SK-N-SH (cell line): ENCODE data around the gene TRPV3. TPM values are rescaled to one million over a fixed set of nuclear protein-coding genes. Genes with fewer than 3 reads are reported as not detected.

Experiments used
- CTCF ChIA-PET: fragments of 300-600, 350-600 bp; formaldehyde crosslinking; extraction: SDS; loops from one replicate; lab custom pipeline; 2021; lab: Yijun Ruan, JAX
- POLR2A ChIA-PET: fragments of 350-600 bp; sonication (Branson Sonifier 250); formaldehyde crosslinking; extraction: SDS; loops from one replicate; lab custom pipeline; 2020; ENCODE audit warnings: antibody characterized with exemption, inconsistent platforms; lab: Yijun Ruan, JAX
- DNase-seq: peaks from one replicate; pipeline ENCODE4 v3.0.0; 2012
- H2AFZ ChIP-seq: fragments of 200-600 bp; sonication (generic); 2 replicates; pipeline ENCODE4 v1.8.1; 2016; ENCODE audit warnings: antibody characterized with exemption, mild to moderate bottlenecking, low read depth
- H3F3A ChIP-seq: fragments of 200-600 bp; sonication (generic); replicated peaks from 2 replicates; pipeline ENCODE3; 2016; ENCODE audit warnings: antibody characterized with exemption, mild to moderate bottlenecking; ENCODE audit not compliant: insufficient read depth
- H3K27ac ChIP-seq, 2 experiments: fragments of 200-500 bp in 1 of 2; fragments of 200-600 bp in 1 of 2; sonication (Bioruptor generic) in 1 of 2; sonication (generic), shearing (Covaris generic) in 1 of 2; 2 replicates each; pipeline versions ENCODE4 v1.5.1 to v1.6.1; 2014 to 2016; ENCODE audit warnings: low read depth in 2 of 2, inconsistent platforms in 1 of 2, low read length in 1 of 2, mild to moderate bottlenecking in 1 of 2, mixed read lengths in 1 of 2
- H3K27me3 ChIP-seq: fragments of 200-600 bp; sonication (generic), shearing (Covaris generic); 2 replicates; pipeline ENCODE4 v1.6.1; 2016; ENCODE audit warnings: mixed run types; ENCODE audit not compliant: insufficient read depth
- H3K36me3 ChIP-seq, 2 experiments: fragments of 200-500 bp in 1 of 2; fragments of 200-600 bp in 1 of 2; sonication (Bioruptor generic) in 1 of 2; sonication (generic) in 1 of 2; replicated peaks in 1 of 2; 2 replicates each; pipeline versions ENCODE3 to v1.5.1; 2014 to 2016; ENCODE audit warnings: low read length in 1 of 2, mild to moderate bottlenecking in 1 of 2; ENCODE audit not compliant: insufficient read depth in 2 of 2, control insufficient read depth in 1 of 2
- H3K4me1 ChIP-seq, 2 experiments: fragments of 200-500 bp in 1 of 2; fragments of 200-600 bp in 1 of 2; sonication (Bioruptor generic) in 1 of 2; sonication (generic), shearing (Covaris generic) in 1 of 2; 2 replicates each; pipeline versions ENCODE4 v1.5.1 to v1.6.1; 2014 to 2016; ENCODE audit warnings: low read depth in 1 of 2, low read length in 1 of 2, mixed run types in 1 of 2; ENCODE audit not compliant: insufficient read depth in 2 of 2, control insufficient read depth in 1 of 2
- H3K4me2 ChIP-seq: fragments of 200-600 bp; sonication (generic), shearing (Covaris generic); 2 replicates; pipeline ENCODE4 v1.6.1; 2017; ENCODE audit warnings: mixed run types
- H3K4me3 ChIP-seq, 2 experiments: fragments of 200-500 bp in 1 of 2; fragments of 200-600 bp in 1 of 2; sonication (Bioruptor generic) in 1 of 2; sonication (generic), shearing (Covaris generic) in 1 of 2; 2 replicates each; pipeline versions ENCODE4 v1.5.1 to v1.8.1; 2014 to 2016; ENCODE audit warnings: low read depth in 2 of 2, inconsistent platforms in 1 of 2, low read length in 1 of 2, mild to moderate bottlenecking in 1 of 2, mixed read lengths in 1 of 2, moderate library complexity in 1 of 2
- H3K79me2 ChIP-seq: fragments of 200-600 bp; sonication (generic); 2 replicates; pipeline ENCODE4 v1.8.1; 2017; ENCODE audit warnings: mild to moderate bottlenecking; ENCODE audit not compliant: insufficient read depth
- H3K9ac ChIP-seq: fragments of 200-600 bp; sonication (generic); 2 replicates; pipeline ENCODE4 v1.6.1; 2017; ENCODE audit warnings: mixed run types
- H3K9me2 ChIP-seq: fragments of 200-600 bp; sonication (generic); 2 replicates; pipeline ENCODE4 v1.6.1; 2017; ENCODE audit warnings: mixed run types
- H3K9me3 ChIP-seq: fragments of 200-600 bp; sonication (generic); 2 replicates; pipeline ENCODE4 v1.6.1; 2017; ENCODE audit warnings: mixed run types, mild to moderate bottlenecking, moderate library complexity
- H4K20me1 ChIP-seq: fragments of 200-600 bp; sonication (generic); 2 replicates; pipeline ENCODE4 v1.6.1; 2017; ENCODE audit warnings: mild to moderate bottlenecking, mixed run types; ENCODE audit not compliant: insufficient read depth
- ELF1 ChIP-seq: IDR thresholded peaks from 2 replicates; pipeline ENCODE4 v1.4.0; 2012
- EZH2phosphoT487 ChIP-seq: fragments of 200-600 bp; sonication (generic); IDR thresholded peaks from 2 replicates; pipeline ENCODE4 v1.6.1; 2017; ENCODE audit warnings: low read depth, mixed run types, mild to moderate bottlenecking, antibody characterized with exemption, moderate library complexity, borderline replicate concordance
- FOSL2 ChIP-seq: IDR thresholded peaks from 2 replicates; pipeline ENCODE4 v1.4.0; 2012; ENCODE audit warnings: low read depth, mild to moderate bottlenecking, moderate library complexity, borderline replicate concordance
- JUND ChIP-seq: IDR thresholded peaks from 2 replicates; pipeline ENCODE4 v1.4.0; 2012
- POLR2AphosphoS5 ChIP-seq: IDR thresholded peaks from 2 replicates; pipeline ENCODE4 v1.6.1; 2012; ENCODE audit warnings: low read depth, low read length
- SIN3A ChIP-seq: IDR thresholded peaks from 2 replicates; pipeline ENCODE4 v1.6.1; 2012; ENCODE audit warnings: low read depth, mild to moderate bottlenecking, low read length, moderate library complexity, borderline replicate concordance
- TCF12 ChIP-seq: IDR thresholded peaks from 2 replicates; pipeline ENCODE4 v1.4.0; 2012
- WGBS: methylation state at CpG from one replicate; pipeline ENCODE4 v1.1.6; 2017; ENCODE audit warnings: low lambda C conversion rate; 5-methylcytosine and 5-hydroxymethylcytosine counted together
- polyA plus RNA-seq, 3 experiments: library from polyadenylated mRNA; depleted of rRNA; stranded (reverse); fragments of >200 nt; gene quantifications; 2 replicates each; pipeline ENCODE4 v1.2.3, GENCODE V29; 2012
- TF ChIP-seq, protein P1 (sequence below): IDR thresholded peaks from 2 replicates; pipeline ENCODE4 v1.4.0; 2012; ENCODE audit warnings: low read depth, borderline replicate concordance
- TF ChIP-seq, protein P2 (sequence below): IDR thresholded peaks from 2 replicates; pipeline ENCODE4 v1.4.0; 2012; ENCODE audit warnings: low read depth, borderline replicate concordance

The TRPV3 gene
- polyA plus RNA-seq, 1 of the 3 experiments (the other 2 are of a cell fraction): 0.28 TPM

DNA sequence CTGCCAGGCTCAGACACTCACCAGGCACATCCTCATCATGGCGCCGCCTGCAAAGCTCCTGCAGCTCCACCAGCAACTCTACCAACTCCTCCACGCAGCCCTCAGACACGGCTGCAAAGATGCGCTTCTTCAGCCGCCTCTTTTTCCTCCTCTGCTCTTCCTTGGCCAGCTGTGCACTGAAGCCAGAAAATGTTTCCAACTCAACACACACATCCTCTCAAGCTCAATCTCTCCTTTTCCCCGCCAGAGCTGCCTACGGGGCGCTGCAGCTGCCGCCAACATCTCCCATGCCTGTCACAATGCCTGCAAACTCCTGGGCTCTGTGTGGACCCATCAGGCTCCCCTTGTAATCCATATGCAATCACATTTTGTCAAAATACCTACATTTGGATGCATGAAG lies 14.2 kb downstream of the TRPV3 start:
- Histone ChIP-seq H3K36me3 (no peaks in the 10 kb centered on the region), H3K27me3 (peaks cover 16% of the 10 kb centered on the region; the same call in 1 of the 2 replicates), H3K9me2 (no peaks in the 10 kb centered on the region), H3K4me2 (no peak overlapping the region), H4K20me1 (no peaks in the 10 kb centered on the region), H3K79me2 (no peaks in the 10 kb centered on the region), H3F3A (no peaks in the 10 kb centered on the region), H3K4me1 (no peaks in the 10 kb centered on the region), H3K4me3 (no peak overlapping the region), H3K9ac (no peak overlapping the region), H3K27ac (no peak overlapping the region), H2AFZ (no peak overlapping the region), H3K9me3 (no peaks in the 10 kb centered on the region)
- DNase-seq: no peak
- POLR2A ChIA-PET: no interaction called here
- WGBS: 51% methylated on average over 10 of the region's 10 CpGs
- TF ChIP-seq ELF1 (no peak), POLR2AphosphoS5 (no peak), TCF12 (no peak), JUND (no peak), SIN3A (no peak), EZH2phosphoT487 (no peak), FOSL2 (no peak)
- TF ChIP-seq, protein P1, sequence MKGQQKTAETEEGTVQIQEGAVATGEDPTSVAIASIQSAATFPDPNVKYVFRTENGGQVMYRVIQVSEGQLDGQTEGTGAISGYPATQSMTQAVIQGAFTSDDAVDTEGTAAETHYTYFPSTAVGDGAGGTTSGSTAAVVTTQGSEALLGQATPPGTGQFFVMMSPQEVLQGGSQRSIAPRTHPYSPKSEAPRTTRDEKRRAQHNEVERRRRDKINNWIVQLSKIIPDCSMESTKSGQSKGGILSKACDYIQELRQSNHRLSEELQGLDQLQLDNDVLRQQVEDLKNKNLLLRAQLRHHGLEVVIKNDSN: no peak
- CTCF ChIA-PET: no interaction called here

GRCh38 chr17:3542410-3543088 lies 15.1 kb downstream of the TRPV3 start:
- Histone ChIP-seq H3K36me3 (no peaks in the 10 kb centered on the region), H2AFZ (no peak overlapping the region), H3K27ac (no peak overlapping the region), H3K4me2 (no peak overlapping the region), H3K9ac (no peak overlapping the region), H3K9me2 (no peaks in the 10 kb centered on the region), H3K27me3 (peaks cover 16% of the 10 kb centered on the region; the same call in 1 of the 2 replicates), H3F3A (no peaks in the 10 kb centered on the region), H3K4me1 (no peaks in the 10 kb centered on the region), H3K79me2 (no peaks in the 10 kb centered on the region), H3K9me3 (no peaks in the 10 kb centered on the region), H4K20me1 (no peaks in the 10 kb centered on the region), H3K4me3 (no peak overlapping the region)
- no peak for DNase-seq
- 34% methylated on average over 7 of the region's 16 CpGs for WGBS
- ChIA-PET CTCF (no interaction called here), POLR2A (no interaction called here)
- TF ChIP-seq, protein P2, sequence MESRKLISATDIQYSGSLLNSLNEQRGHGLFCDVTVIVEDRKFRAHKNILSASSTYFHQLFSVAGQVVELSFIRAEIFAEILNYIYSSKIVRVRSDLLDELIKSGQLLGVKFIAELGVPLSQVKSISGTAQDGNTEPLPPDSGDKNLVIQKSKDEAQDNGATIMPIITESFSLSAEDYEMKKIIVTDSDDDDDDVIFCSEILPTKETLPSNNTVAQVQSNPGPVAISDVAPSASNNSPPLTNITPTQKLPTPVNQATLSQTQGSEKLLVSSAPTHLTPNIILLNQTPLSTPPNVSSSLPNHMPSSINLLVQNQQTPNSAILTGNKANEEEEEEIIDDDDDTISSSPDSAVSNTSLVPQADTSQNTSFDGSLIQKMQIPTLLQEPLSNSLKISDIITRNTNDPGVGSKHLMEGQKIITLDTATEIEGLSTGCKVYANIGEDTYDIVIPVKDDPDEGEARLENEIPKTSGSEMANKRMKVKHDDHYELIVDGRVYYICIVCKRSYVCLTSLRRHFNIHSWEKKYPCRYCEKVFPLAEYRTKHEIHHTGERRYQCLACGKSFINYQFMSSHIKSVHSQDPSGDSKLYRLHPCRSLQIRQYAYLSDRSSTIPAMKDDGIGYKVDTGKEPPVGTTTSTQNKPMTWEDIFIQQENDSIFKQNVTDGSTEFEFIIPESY: no peak
- no peak for TF ChIP-seq POLR2AphosphoS5
